ENCODE results near the gene ITGB4. TPM values are rescaled to one million over a fixed set of nuclear protein-coding genes. Genes with fewer than 3 reads are reported as not detected.
A peak's percentile ranks its signal among the peaks of the same experiment; 100 is the strongest.

Gene ITGB4
- total and polyA plus RNA-seq, 9 of the 15 experiments (the other 6 are each of a cell fraction or from before 2014, with no cell fraction given): 0.05 to 2.8 (median 0.76) TPM; not detected in 3

- no peak for TF ChIP-seq RERE (CRISPR knock-in tag; IDR thresholded peaks at IDR 0.05; ENCODE audit: borderline replicate concordance)
- TF ChIP-seq CHD4 (IDR thresholded peaks at IDR 0.05; ENCODE audit: insufficient read depth, insufficient replicate concordance, low read depth, low read length, poor library complexity, severe bottlenecking): no peak
- TF ChIP-seq ZNF57 (CRISPR knock-in tag; IDR thresholded peaks at IDR 0.05): no peak
- no peak for TF ChIP-seq STAT5A (IDR thresholded peaks at IDR 0.05; ENCODE audit: borderline replicate concordance, low read length)
- no peak for TF ChIP-seq ZBTB12 (CRISPR knock-in tag; IDR thresholded peaks at IDR 0.05)
- TF ChIP-seq ZKSCAN3 (CRISPR knock-in tag; IDR thresholded peaks at IDR 0.05): no peak
- peak; percentile 26 for TF ChIP-seq ZBTB7A (IDR thresholded peaks at IDR 0.05; ENCODE audit: borderline replicate concordance, control insufficient read depth, low read depth, low read length)
- no peak for TF ChIP-seq ZNF232 (CRISPR knock-in tag; IDR thresholded peaks at IDR 0.05)
- no peak for TF ChIP-seq ZNF165 (CRISPR knock-in tag; IDR thresholded peaks at IDR 0.05; ENCODE audit: borderline replicate concordance)
- TF ChIP-seq PRMT5 (CRISPR knock-in tag; IDR thresholded peaks at IDR 0.05): no peak
- TF ChIP-seq POLR2AphosphoS5 (IDR thresholded peaks at IDR 0.05; ENCODE audit: control insufficient read depth, insufficient read depth, low read depth, low read length): no peak
- TF ChIP-seq MTF1 (CRISPR knock-in tag; IDR thresholded peaks at IDR 0.05; ENCODE audit: borderline replicate concordance): no peak
- TF ChIP-seq GMEB1 (CRISPR knock-in tag; IDR thresholded peaks at IDR 0.05): no peak
- TF ChIP-seq SMAD2 (IDR thresholded peaks at IDR 0.05; ENCODE audit: low read depth, low read length): no peak
- TF ChIP-seq TCF7 (IDR thresholded peaks at IDR 0.05; ENCODE audit: borderline replicate concordance): no peak
- no peak for TF ChIP-seq RBM25 (IDR thresholded peaks at IDR 0.05; ENCODE audit: low read depth, low read length, severe bottlenecking)
- TF ChIP-seq POLR2A (conservative IDR thresholded peaks at IDR 0.05): peak; percentile 65
- no peak for TF ChIP-seq KLF13 (tag; IDR thresholded peaks at IDR 0.05; ENCODE audit: borderline replicate concordance, low read depth)
Observed at GRCh38 chr17:75764711-75765421, 43.6 kb downstream of the ITGB4 start, which contains the start of gene GALK1 (continued).

All from K562 (cell line).